Measurements from ENCODE around the gene SNCA.

DNA sequence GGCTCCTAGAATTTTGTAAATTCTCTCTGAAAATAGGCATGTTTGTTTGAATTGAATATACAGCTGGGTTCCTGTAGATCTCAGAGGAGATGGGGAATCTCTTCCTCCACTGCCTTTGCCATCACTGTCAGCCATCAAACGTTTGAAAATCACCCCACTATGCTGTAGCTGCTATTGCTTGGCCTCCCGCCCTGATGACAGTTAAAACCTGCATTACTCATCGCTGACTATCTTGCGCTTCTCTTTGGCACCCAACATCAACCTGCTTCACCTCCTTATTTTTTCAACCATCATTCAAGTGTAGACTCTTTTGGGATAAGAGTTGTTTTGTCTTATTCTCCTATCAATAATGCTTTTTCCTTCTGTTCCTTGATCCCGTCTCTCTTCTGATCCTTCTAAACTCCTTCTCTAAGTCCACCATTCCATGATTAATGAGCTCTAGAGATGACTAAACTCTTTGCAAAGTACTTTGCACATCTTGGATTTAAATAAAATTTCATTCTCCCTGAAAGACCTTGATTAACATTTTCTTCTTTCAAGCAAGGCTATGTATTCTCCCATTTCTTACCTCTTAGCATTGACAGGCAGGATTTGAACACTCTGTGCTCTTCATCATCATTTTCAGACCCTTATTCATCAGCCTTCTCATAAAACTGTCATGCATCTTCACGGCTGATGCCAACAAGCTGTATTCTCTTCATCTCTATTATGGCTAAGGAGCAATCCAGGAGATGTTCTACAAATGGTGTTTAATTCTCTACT is 133.0 kb downstream of the SNCA start:
- no peak for TF ChIP-seq EZH2phosphoT487 (IDR thresholded peaks at IDR 0.05; ENCODE audit: borderline replicate concordance, low read length)
- TF ChIP-seq, protein P1, sequence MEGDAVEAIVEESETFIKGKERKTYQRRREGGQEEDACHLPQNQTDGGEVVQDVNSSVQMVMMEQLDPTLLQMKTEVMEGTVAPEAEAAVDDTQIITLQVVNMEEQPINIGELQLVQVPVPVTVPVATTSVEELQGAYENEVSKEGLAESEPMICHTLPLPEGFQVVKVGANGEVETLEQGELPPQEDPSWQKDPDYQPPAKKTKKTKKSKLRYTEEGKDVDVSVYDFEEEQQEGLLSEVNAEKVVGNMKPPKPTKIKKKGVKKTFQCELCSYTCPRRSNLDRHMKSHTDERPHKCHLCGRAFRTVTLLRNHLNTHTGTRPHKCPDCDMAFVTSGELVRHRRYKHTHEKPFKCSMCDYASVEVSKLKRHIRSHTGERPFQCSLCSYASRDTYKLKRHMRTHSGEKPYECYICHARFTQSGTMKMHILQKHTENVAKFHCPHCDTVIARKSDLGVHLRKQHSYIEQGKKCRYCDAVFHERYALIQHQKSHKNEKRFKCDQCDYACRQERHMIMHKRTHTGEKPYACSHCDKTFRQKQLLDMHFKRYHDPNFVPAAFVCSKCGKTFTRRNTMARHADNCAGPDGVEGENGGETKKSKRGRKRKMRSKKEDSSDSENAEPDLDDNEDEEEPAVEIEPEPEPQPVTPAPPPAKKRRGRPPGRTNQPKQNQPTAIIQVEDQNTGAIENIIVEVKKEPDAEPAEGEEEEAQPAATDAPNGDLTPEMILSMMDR (IDR thresholded peaks at IDR 0.05; ENCODE audit: low read depth, low read length, poor library complexity, severe bottlenecking): no peak
